DND-41 (cell line): ENCODE data around the gene SBF1.

ENCODE experiments used
- ATAC-seq: fragments of 200-7000 bp; cut with Tn5 transposase; 3 replicates; pipeline ENCODE4 v1.9.1; 2021; ENCODE audit warnings: low read depth; ENCODE audit not compliant: insufficient read depth
- DNase-seq: peaks from one replicate; pipeline ENCODE4 v3.0.0-alpha.2; 2020
- H2AFZ ChIP-seq: 2 replicates; pipeline ENCODE4 v1.6.0; 2012; ENCODE audit warnings: low read depth, low read length
- H3K27ac ChIP-seq: 2 replicates; pipeline ENCODE4 v1.5.1; 2012; ENCODE audit warnings: low read length, inconsistent platforms
- H3K27me3 ChIP-seq: fragments of 200-600 bp; sonication (generic); 2 replicates; pipeline ENCODE4 v1.6.0; 2012; ENCODE audit warnings: low read length, mild to moderate bottlenecking, inconsistent platforms; ENCODE audit not compliant: insufficient read depth, poor library complexity
- H3K36me3 ChIP-seq: 2 replicates; pipeline ENCODE4 v1.5.1; 2012; ENCODE audit warnings: low read length, inconsistent platforms; ENCODE audit not compliant: insufficient read depth
- H3K4me1 ChIP-seq: 2 replicates; pipeline ENCODE4 v1.5.1; 2012; ENCODE audit warnings: mild to moderate bottlenecking, low read length; ENCODE audit not compliant: insufficient read depth
- H3K4me2 ChIP-seq: 2 replicates; pipeline ENCODE4 v1.6.0; 2012; ENCODE audit warnings: mild to moderate bottlenecking, moderate library complexity, low read length, inconsistent platforms; ENCODE audit not compliant: insufficient read depth
- H3K4me3 ChIP-seq, 2 experiments: fragments of 200-600 bp in 1 of 2; shearing (Covaris generic) in 1 of 2; 2 replicates each; pipeline ENCODE4 v1.5.1; 2012 to 2016; ENCODE audit warnings: inconsistent platforms in 2 of 2, low read length in 2 of 2, mild to moderate bottlenecking in 2 of 2, low read depth in 1 of 2, moderate library complexity in 1 of 2
- H3K79me2 ChIP-seq: 2 replicates; pipeline ENCODE4 v1.6.0; 2012; ENCODE audit warnings: low read length, inconsistent platforms; ENCODE audit not compliant: insufficient read depth
- H3K9ac ChIP-seq: 2 replicates; pipeline ENCODE4 v1.6.0; 2012; ENCODE audit warnings: low read depth, mild to moderate bottlenecking, inconsistent platforms, low read length, moderate library complexity
- H3K9me3 ChIP-seq: 2 replicates; pipeline ENCODE4 v1.5.1; 2012; ENCODE audit warnings: low read length, moderate library complexity, mild to moderate bottlenecking, inconsistent platforms; ENCODE audit not compliant: insufficient read depth, severe bottlenecking
- H4K20me1 ChIP-seq: 2 replicates; pipeline ENCODE4 v1.6.0; 2012; ENCODE audit warnings: low read length; ENCODE audit not compliant: insufficient read depth
- EZH2 ChIP-seq: IDR thresholded peaks from 3 replicates; pipeline ENCODE4 v1.6.1; 2012; ENCODE audit warnings: borderline replicate concordance, low read depth, mild to moderate bottlenecking, moderate library complexity, low read length, inconsistent platforms; ENCODE audit not compliant: severe bottlenecking
- TF ChIP-seq, protein P1 (sequence below): IDR thresholded peaks from 2 replicates; pipeline ENCODE4 v1.5.1; 2012; ENCODE audit warnings: borderline replicate concordance, low read length, moderate library complexity, mild to moderate bottlenecking; ENCODE audit not compliant: poor library complexity, severe bottlenecking; ENCODE audit errors: extremely low read depth

Gene SBF1

DNA sequence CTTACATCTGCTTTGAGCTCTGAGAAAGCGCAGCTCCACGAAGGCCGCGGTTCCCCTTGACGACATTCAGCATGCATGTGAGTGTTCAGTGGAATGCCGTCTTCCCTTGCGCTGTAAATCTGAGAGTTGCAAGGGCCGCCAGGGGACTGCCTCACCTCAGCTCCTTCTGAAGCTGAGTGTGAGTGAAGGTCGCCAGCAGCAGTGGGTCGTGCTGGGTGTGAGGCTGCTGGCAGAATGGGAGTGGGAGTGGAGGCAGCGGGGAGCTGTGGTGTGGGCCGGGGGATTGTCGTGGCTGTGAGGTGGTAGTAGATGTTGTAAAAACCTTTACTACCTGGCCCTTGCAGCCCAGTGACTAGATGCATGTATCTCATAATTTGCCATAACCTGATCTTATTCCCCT lies 66.5 kb downstream of the SBF1 start:
- no peaks in the 10 kb centered on the region for H3K27me3 ChIP-seq
- H3K36me3 ChIP-seq = peaks cover 68% of the 10 kb centered on the region
- no peak for DNase-seq
- no peak overlapping the region for H3K27ac ChIP-seq
- no peaks in the 10 kb centered on the region for H3K4me1 ChIP-seq
- H3K9me3 ChIP-seq = no peaks in the 10 kb centered on the region
- H2AFZ ChIP-seq = no peak overlapping the region
- peaks cover 13% of the 10 kb centered on the region for H3K79me2 ChIP-seq
- TF ChIP-seq, protein P1, sequence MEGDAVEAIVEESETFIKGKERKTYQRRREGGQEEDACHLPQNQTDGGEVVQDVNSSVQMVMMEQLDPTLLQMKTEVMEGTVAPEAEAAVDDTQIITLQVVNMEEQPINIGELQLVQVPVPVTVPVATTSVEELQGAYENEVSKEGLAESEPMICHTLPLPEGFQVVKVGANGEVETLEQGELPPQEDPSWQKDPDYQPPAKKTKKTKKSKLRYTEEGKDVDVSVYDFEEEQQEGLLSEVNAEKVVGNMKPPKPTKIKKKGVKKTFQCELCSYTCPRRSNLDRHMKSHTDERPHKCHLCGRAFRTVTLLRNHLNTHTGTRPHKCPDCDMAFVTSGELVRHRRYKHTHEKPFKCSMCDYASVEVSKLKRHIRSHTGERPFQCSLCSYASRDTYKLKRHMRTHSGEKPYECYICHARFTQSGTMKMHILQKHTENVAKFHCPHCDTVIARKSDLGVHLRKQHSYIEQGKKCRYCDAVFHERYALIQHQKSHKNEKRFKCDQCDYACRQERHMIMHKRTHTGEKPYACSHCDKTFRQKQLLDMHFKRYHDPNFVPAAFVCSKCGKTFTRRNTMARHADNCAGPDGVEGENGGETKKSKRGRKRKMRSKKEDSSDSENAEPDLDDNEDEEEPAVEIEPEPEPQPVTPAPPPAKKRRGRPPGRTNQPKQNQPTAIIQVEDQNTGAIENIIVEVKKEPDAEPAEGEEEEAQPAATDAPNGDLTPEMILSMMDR = no peak
- TF ChIP-seq EZH2 = no peak
- H4K20me1 ChIP-seq = peaks cover 15% of the 10 kb centered on the region
- no peak overlapping the region for H3K4me2 ChIP-seq
- H3K4me3 ChIP-seq = no peak overlapping the region
- no peak overlapping the region for H3K9ac ChIP-seq
- no peak for ATAC-seq

DNA sequence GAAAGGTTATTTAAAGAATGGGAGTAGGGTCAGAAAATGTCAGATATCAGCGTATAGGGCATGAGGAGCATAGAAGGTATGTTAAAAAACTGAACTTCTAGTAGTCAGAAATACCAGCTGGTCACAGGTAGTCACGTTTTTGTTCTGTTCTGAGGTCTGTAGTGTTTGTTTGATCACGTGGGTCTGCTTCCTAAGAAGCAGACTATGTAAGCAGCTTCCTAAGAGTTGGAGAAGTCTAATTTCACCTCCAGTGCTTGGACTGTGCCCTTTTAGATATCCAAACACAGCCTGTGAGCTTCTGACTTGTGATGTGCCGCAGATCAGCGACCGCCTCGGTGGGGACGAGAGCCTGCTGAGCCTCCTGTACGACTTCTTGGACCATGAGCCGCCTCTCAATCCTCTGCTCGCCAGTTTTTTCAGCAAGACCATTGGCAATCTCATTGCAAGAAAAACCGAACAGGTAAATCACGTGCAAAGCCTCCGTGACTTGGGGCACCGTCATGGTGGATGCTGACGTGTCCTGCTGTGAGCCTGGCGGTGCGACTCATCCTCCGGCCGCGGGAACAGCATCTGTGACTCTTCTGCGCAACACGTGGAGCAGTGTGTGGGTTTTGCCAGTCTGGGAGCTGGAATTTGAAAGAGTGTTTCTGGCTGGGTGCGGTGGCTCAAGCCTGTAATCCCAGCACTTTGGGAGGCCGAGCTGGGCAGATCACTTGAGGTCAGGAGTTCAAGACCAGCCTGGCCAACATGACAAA lies 68.2 kb downstream of the SBF1 start:
- H3K9ac ChIP-seq = no peak overlapping the region
- DNase-seq = no peak
- no peak overlapping the region for H3K4me3 ChIP-seq
- H3K27me3 ChIP-seq = no peaks in the 10 kb centered on the region
- H3K27ac ChIP-seq = no peak overlapping the region
- TF ChIP-seq EZH2 = no peak
- TF ChIP-seq, protein P1 = no peak
- peaks cover 27% of the 10 kb centered on the region for H3K79me2 ChIP-seq
- H3K4me1 ChIP-seq = no peaks in the 10 kb centered on the region
- H3K4me2 ChIP-seq = no peak overlapping the region
- H3K36me3 ChIP-seq = peaks cover 78% of the 10 kb centered on the region
- H4K20me1 ChIP-seq = peaks cover 23% of the 10 kb centered on the region
- H2AFZ ChIP-seq = no peak overlapping the region
- H3K9me3 ChIP-seq = no peaks in the 10 kb centered on the region
- no peak for ATAC-seq

DNA sequence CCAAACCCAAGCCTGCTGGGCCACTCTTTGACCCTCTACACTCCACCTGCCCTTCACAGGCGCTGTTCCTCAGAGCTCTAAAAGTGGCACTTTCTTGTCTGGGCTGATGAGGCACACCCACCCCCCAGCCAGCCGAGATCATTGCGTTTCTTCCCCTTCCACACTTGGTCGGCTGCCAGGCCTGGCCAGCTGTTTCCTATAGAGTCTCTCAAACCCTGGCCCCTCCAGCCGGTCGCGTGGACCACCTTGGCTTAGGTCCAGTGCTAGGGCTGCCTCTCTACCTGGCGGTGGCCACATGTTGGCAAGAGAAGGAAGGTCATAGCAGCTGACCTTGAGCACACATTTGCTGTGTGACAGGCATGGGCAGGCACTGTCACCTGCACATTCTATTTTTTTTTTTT lies 71.1 kb downstream of the SBF1 start:
- Histone ChIP-seq H3K4me1 (no peaks in the 10 kb centered on the region), H2AFZ (no peak overlapping the region), H3K36me3 (peaks cover 78% of the 10 kb centered on the region), H3K4me3 (no peak overlapping the region), H3K9ac (no peak overlapping the region), H3K27ac (no peak overlapping the region), H3K79me2 (peaks cover 36% of the 10 kb centered on the region), H3K9me3 (no peaks in the 10 kb centered on the region), H4K20me1 (peaks cover 32% of the 10 kb centered on the region), H3K27me3 (no peaks in the 10 kb centered on the region), H3K4me2 (no peak overlapping the region)
- no peak for ATAC-seq
- DNase-seq = no peak
- TF ChIP-seq EZH2 = no peak
- TF ChIP-seq, protein P1 = no peak
